Cardiac muscle cell (in vitro differentiated cells and primary cell): ENCODE data around the gene WDSUB1. TPM values are rescaled to one million over a fixed set of nuclear protein-coding genes. Genes with fewer than 3 reads are reported as not detected.

ENCODE experiments used
- DNase-seq, 2 donors: peaks; one replicate each; pipeline versions ENCODE4 v3.0.0 to v3.0.0-alpha.2; 2010 to 2017; ENCODE audit warnings: low read depth in 1 of 2, low spot score in 1 of 2
- H3K27ac ChIP-seq: fragments of 200-600 bp; sonication (generic); 2 replicates; pipeline ENCODE4 v1.5.1; 2016
- H3K27me3 ChIP-seq: fragments of 200-600 bp; sonication (generic); 2 replicates; pipeline ENCODE4 v1.6.0; 2016; ENCODE audit warnings: control low read depth
- H3K36me3 ChIP-seq: fragments of 200-600 bp; sonication (generic); 2 replicates; pipeline ENCODE4 v1.5.1; 2016; ENCODE audit warnings: control low read depth
- H3K4me1 ChIP-seq: fragments of 200-600 bp; sonication (generic); 2 replicates; pipeline ENCODE4 v1.8.1; 2017; ENCODE audit warnings: low read depth, mild to moderate bottlenecking, mixed run types
- H3K4me3 ChIP-seq: fragments of 200-600 bp; sonication (generic); 2 replicates; pipeline ENCODE4 v1.5.1; 2016; ENCODE audit warnings: mild to moderate bottlenecking
- H3K9me3 ChIP-seq: fragments of 200-600 bp; sonication (generic); 2 replicates; pipeline ENCODE4 v1.5.1; 2017; ENCODE audit warnings: low read depth, mild to moderate bottlenecking, control low read depth
- polyA plus RNA-seq: library from polyadenylated mRNA; unstranded; fragments of >200 nt; fragmentation: Nextera tagmentation; extraction: Ambion mirVana; gene quantifications from 2 replicates; pipeline ENCODE4 v1.2.1, GENCODE V29; 2016
- total RNA-seq: library from RNA; depleted of rRNA; stranded (reverse); fragments of >200 nt; gene quantifications from 2 replicates; pipeline ENCODE4 v1.2.3, GENCODE V29; 2016
- TF ChIP-seq, protein P1 (sequence below): IDR thresholded peaks from 2 replicates; pipeline ENCODE4 v1.5.1; 2012; ENCODE audit warnings: low read depth, mild to moderate bottlenecking, low read length

The WDSUB1 gene
- total and polyA plus RNA-seq, 2 experiments from 2014 or later = 13.4 to 13.6 TPM

DNA sequence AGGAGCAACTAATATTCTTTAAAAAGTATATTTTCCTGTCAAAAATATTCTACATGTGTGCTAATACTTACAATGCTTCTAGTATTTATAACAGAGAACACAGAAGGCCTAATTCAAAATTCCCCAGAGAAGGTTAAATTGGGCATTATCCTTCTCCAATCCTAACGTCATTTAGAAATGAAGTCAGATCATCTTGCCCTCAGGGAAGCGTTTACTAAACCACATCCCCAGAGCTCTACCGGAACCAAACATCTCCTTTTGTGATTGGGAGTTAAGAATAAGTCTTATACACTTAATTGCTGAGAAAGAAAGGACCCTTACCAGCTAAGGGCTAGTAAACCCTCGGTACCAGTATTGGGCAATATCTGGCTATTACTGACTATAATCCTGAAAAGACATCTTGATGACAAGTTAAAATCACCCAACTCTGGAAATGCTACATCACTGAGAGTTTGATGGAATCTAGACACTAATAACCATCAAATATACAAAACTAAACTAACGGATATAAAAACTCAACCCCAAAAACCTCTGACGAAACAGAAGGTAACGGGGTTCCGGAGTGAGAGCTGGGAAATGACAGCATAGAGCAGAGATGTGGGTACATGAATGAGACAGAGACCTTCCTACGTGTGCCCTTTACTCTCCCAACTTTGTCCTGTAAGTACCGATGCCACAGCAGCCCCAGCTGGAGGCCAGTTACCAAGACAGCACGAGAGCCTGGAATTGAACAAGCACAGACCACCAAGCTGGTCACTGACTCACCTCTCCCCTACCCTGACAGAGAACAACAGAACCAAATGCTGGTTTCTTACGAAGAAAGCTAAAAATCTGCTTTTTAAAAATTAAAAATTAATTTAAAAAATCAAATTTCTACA, 35.0 kb downstream of the WDSUB1 start:
- Histone ChIP-seq H3K4me1 (no peaks in the 10 kb centered on the region), H3K4me3 (no peak overlapping the region), H3K27me3 (no peaks in the 10 kb centered on the region), H3K36me3 (peaks cover 11% of the 10 kb centered on the region), H3K9me3 (no peaks in the 10 kb centered on the region), H3K27ac (peak overlapping the region; percentile 30)
- DNase-seq = no peak
- TF ChIP-seq, protein P1, sequence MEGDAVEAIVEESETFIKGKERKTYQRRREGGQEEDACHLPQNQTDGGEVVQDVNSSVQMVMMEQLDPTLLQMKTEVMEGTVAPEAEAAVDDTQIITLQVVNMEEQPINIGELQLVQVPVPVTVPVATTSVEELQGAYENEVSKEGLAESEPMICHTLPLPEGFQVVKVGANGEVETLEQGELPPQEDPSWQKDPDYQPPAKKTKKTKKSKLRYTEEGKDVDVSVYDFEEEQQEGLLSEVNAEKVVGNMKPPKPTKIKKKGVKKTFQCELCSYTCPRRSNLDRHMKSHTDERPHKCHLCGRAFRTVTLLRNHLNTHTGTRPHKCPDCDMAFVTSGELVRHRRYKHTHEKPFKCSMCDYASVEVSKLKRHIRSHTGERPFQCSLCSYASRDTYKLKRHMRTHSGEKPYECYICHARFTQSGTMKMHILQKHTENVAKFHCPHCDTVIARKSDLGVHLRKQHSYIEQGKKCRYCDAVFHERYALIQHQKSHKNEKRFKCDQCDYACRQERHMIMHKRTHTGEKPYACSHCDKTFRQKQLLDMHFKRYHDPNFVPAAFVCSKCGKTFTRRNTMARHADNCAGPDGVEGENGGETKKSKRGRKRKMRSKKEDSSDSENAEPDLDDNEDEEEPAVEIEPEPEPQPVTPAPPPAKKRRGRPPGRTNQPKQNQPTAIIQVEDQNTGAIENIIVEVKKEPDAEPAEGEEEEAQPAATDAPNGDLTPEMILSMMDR = no peak

DNA sequence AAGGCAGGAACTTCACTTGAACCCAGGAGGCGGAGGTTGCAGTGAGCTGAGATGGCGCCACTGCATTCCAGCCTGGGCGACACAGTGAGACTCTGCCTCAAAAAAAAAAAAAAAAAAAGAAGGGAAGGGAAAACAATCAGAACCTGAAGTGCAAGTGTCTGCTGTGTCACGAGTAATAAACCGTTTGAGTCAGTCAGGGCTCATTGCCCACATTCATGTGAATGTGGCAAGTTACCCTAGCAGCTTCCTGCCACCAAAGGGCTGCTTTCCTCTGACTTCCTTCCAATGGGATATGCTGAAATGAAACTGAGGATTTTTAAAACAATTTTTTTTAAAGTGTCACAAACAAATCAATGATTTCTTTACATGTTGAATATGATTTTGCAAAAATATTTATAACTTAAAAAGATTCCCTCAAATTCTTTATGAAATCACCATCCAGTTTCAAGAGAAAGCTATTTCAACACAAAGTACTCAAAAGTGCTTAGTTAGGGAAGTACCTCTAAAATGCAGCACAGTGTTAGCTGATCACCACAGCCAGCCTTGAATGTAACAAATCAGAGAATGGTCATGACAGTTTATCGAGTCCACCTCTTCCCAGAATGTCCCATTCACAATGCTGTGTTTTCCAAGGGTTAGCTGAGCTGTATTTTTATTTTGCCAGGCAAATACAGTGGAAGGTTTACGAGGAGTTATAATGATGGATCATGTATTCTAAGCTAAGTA, 36.4 kb downstream of the WDSUB1 start:
- Histone ChIP-seq H3K9me3 (no peaks in the 10 kb centered on the region), H3K27me3 (no peaks in the 10 kb centered on the region), H3K4me3 (no peak overlapping the region), H3K36me3 (peaks cover 3% of the 10 kb centered on the region), H3K4me1 (no peaks in the 10 kb centered on the region), H3K27ac (no peak overlapping the region)
- DNase-seq = peak in 1 of 2 donors; percentile 65
- TF ChIP-seq, protein P1 = no peak

DNA sequence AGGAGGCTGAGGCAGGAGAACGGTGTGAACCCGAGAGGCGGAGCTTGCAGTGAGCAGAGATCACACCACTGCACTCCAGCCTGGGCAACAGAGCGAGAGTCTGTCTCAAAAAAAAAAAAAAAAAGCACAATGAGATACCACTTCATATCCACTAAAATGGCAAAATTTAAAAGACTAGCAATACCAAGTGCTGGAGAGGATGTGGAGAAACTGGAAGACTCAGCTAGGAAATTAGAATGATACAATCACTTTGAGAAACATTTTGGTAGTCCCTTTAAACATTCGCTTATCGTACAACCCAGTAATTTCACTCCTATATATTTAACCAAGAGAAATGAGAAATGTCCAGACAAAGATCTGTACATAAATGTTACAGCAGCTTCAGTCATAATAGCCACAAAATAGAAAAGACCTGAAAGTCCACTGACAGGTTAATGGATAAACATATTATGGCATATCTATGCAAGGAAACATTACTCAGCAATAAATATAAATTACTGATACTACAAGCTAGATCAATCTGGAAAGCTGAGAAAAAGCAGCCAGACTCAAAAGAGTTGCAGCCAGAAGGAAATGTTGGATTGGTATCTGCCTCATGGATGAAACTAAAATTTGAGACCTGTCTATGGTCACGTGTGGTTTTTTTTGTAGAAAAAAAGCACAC, 40.0 kb downstream of the WDSUB1 start:
- no peak overlapping the region for H3K27ac ChIP-seq
- no peak overlapping the region for H3K4me3 ChIP-seq
- no peaks in the 10 kb centered on the region for H3K36me3 ChIP-seq
- TF ChIP-seq, protein P1 = no peak
- DNase-seq = no peak
- peaks cover 13% of the 10 kb centered on the region for H3K4me1 ChIP-seq
- H3K27me3 ChIP-seq = no peaks in the 10 kb centered on the region
- H3K9me3 ChIP-seq = no peaks in the 10 kb centered on the region

DNA sequence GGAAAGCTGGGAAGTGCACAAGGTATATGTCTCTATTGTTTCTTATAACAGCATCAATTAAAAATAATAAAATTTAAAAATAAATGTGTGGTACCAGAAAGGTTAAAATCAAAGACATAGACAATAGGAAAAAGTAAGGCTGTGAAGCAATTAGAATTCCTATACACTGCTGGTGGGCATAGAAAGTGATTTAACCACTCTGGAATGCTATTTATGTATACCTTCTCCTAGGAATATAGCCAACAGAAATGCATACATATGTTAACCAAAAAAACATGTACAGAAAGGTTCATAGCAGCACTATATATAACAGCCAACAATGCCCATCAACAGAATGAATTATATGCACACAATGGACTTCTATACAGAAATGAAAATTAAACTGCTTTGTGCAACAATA, 43.0 kb downstream of the WDSUB1 start:
- Histone ChIP-seq H3K27me3 (no peaks in the 10 kb centered on the region), H3K27ac (peak overlapping the region; percentile 76), H3K9me3 (no peaks in the 10 kb centered on the region), H3K4me3 (no peak overlapping the region), H3K36me3 (peaks cover 4% of the 10 kb centered on the region), H3K4me1 (peaks cover 13% of the 10 kb centered on the region)
- DNase-seq = no peak
- TF ChIP-seq, protein P1 = no peak

DNA sequence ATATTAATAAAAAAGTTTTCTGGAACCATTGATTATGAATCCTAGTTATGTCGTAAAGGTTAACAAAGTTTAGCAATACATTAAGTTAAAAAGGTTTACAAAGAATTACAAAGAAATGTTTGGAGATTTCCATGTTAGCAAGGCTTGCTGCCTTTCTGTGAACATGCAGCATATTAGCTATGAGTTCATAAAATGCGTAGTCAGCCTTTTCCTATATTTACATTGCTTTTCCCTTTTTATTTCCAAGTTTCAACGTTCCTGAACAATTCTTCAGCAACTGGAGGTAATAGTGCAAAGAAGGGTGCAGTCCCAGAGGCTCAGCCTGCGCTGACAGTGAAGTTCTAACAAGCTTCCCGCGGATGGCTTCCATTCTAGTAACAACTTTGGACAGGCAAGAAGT, 51.6 kb downstream of the WDSUB1 start:
- Histone ChIP-seq H3K4me3 (no peak overlapping the region), H3K4me1 (peaks cover 7% of the 10 kb centered on the region), H3K36me3 (peaks cover 35% of the 10 kb centered on the region), H3K9me3 (no peaks in the 10 kb centered on the region), H3K27me3 (no peaks in the 10 kb centered on the region), H3K27ac (no peak overlapping the region)
- DNase-seq = no peak
- TF ChIP-seq, protein P1 = no peak
